ENCODE data around the gene RORB. TPM values are rescaled to one million over a fixed set of nuclear protein-coding genes. Genes with fewer than 3 reads are reported as not detected.
"Not testable (repeated sequence)": the region's sequence is repeated elsewhere in the genome, so short reads cannot be mapped to it uniquely, and the experiment has no call there.

The RORB gene
- total and polyA plus RNA-seq, 4 experiments from 2014 or later: not detected

- POLR2A ChIA-PET (ENCODE audit: partially characterized antibody); H3K4me1 Mint-ChIP-seq; H3K9me3 Mint-ChIP-seq; H3K27ac ChIP-seq (ENCODE audit: low read depth, low read length); DNase-seq; H3K4me3 Mint-ChIP-seq; H3K27me3 ChIP-seq (ENCODE audit: insufficient read depth, low read length); H3K27me3 Mint-ChIP-seq; CTCF ChIA-PET (ENCODE audit: partially characterized antibody); H3K27ac Mint-ChIP-seq; H3K9me3 ChIP-seq (ENCODE audit: control insufficient read depth in 1 of 2, low read length in 2 of 2); intact Hi-C loops (cut with micrococcal nuclease); H3K4me1 ChIP-seq (ENCODE audit: insufficient read depth, low read length); H3K4me3 ChIP-seq (ENCODE audit: low read length in 2 of 2); H3K36me3 ChIP-seq (ENCODE audit: insufficient read depth, low read length); H3K36me3 Mint-ChIP-seq: not testable (repeated sequence)
Measured at GRCh38 chr9:74530458-74530857, 33.3 kb downstream of the RORB start.

DNA sequence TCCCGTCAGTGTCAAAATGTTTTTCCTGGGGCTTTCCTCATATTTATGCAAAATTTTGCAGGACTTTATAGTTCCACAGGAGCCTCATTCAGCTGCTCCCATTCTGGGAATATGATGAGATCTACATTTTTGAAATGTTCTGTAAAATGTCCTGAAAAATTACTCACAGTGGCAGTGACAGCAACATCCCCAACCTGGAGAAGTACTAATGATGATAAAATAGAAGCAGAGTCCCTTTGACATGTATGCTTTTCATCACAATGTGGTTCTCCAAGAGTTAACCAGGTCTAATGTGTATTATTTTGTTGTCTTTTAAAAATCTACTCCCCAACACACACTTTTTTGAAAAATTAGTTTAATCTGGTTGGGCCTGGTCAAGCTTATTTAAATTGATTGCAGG, 36.1 kb downstream of the RORB start:
- H3K27ac ChIP-seq (ENCODE audit: low read depth, low read length): no peak overlapping the region
- Mint-ChIP-seq H3K27ac (no peak overlapping the region), H3K9me3 (peaks cover 0 to 4% (median 0%) of the 10 kb centered on the region in 8 donors), H3K4me3 (no peak overlapping the region), H3K4me1 (no peaks in the 10 kb centered on the region), H3K36me3 (no peaks in the 10 kb centered on the region), H3K27me3 (peaks cover 0 to 6% of the 10 kb centered on the region in 2 donors)
- intact Hi-C loops (cut with micrococcal nuclease): no loop called here
- no peaks in the 10 kb centered on the region for H3K36me3 ChIP-seq (ENCODE audit: insufficient read depth, low read length)
- DNase-seq: no peak
- H3K9me3 ChIP-seq (ENCODE audit: control insufficient read depth in 1 of 2, low read length in 2 of 2): no peaks in the 10 kb centered on the region
- POLR2A ChIA-PET (ENCODE audit: partially characterized antibody): no interaction called here
- H3K4me3 ChIP-seq (ENCODE audit: low read length in 2 of 2): no peak overlapping the region
- H3K4me1 ChIP-seq (ENCODE audit: insufficient read depth, low read length): no peaks in the 10 kb centered on the region
- CTCF ChIA-PET (ENCODE audit: partially characterized antibody): no interaction called here
- no peaks in the 10 kb centered on the region for H3K27me3 ChIP-seq (ENCODE audit: insufficient read depth, low read length)

DNA sequence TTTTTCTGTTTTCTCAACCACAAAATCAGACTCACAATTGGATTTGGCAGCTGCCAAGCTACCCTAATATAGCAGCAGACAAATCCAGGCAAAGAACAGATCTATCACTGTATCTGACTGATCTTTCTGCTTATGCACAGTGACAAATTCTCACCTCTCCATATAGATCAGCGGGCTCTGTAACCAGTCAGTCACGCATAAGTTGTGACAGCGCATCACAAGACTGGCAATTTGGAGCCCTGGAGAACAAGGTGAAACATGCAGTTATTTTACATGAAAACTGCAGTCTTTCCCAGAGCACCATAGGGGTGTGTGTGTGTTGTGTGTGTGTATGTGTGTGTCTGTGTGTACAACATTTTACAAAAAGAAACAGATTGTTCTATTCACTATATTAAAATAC, 37.7 kb downstream of the RORB start:
- H3K36me3 ChIP-seq (ENCODE audit: insufficient read depth, low read length): no peaks in the 10 kb centered on the region
- no peak overlapping the region for H3K27ac Mint-ChIP-seq
- intact Hi-C loops (cut with micrococcal nuclease): no loop called here
- H3K27ac ChIP-seq (ENCODE audit: low read depth, low read length): no peak overlapping the region
- H3K9me3 Mint-ChIP-seq: peaks cover 0 to 4% (median 0%) of the 10 kb centered on the region in 8 donors
- H3K4me1 ChIP-seq (ENCODE audit: insufficient read depth, low read length): no peaks in the 10 kb centered on the region
- peaks cover 0 to 6% of the 10 kb centered on the region in 2 donors for H3K27me3 Mint-ChIP-seq
- no peaks in the 10 kb centered on the region for H3K9me3 ChIP-seq (ENCODE audit: control insufficient read depth in 1 of 2, low read length in 2 of 2)
- no peaks in the 10 kb centered on the region for H3K27me3 ChIP-seq (ENCODE audit: insufficient read depth, low read length)
- no peak overlapping the region for H3K4me3 ChIP-seq (ENCODE audit: low read length in 2 of 2)
- CTCF ChIA-PET (ENCODE audit: partially characterized antibody): no interaction called here
- POLR2A ChIA-PET (ENCODE audit: partially characterized antibody): no interaction called here
- no peak for DNase-seq
- no peaks in the 10 kb centered on the region for H3K4me1 Mint-ChIP-seq
- H3K4me3 Mint-ChIP-seq: no peak overlapping the region
- no peaks in the 10 kb centered on the region for H3K36me3 Mint-ChIP-seq

DNA sequence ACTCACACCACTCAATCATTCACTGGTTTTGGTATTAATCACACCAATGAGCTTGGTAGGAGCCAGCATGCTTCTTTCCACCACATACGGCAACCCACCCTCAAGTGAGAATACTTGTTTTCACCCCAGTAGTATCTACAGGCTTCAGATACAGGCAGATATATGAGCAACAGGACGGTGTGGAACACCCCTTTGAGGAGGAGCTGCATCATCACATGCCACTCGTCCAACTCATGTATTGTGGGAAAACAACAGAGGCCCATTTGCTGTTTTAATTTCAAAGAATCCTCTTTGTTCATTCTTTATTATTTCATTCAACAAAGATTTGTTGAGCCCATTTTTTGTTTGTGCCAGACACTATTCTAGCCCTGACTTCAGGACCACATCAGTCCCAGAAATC, 46.0 kb downstream of the RORB start:
- Histone ChIP-seq H3K27ac (ENCODE audit: low read depth, low read length) (no peak overlapping the region), H3K4me3 (ENCODE audit: low read length in 2 of 2) (no peak overlapping the region), H3K27me3 (ENCODE audit: insufficient read depth, low read length) (no peaks in the 10 kb centered on the region), H3K4me1 (ENCODE audit: insufficient read depth, low read length) (no peaks in the 10 kb centered on the region), H3K36me3 (ENCODE audit: insufficient read depth, low read length) (no peaks in the 10 kb centered on the region), H3K9me3 (ENCODE audit: control insufficient read depth in 1 of 2, low read length in 2 of 2) (no peaks in the 10 kb centered on the region)
- ChIA-PET CTCF (ENCODE audit: partially characterized antibody) (no interaction called here), POLR2A (ENCODE audit: partially characterized antibody) (no interaction called here)
- Mint-ChIP-seq H3K4me1 (no peaks in the 10 kb centered on the region), H3K4me3 (no peak overlapping the region), H3K27ac (no peak overlapping the region), H3K27me3 (peaks cover 0 to 2% of the 10 kb centered on the region in 2 donors), H3K36me3 (no peaks in the 10 kb centered on the region), H3K9me3 (peaks cover 0 to 2% (median 0%) of the 10 kb centered on the region in 8 donors)
- intact Hi-C loops (cut with micrococcal nuclease): no loop called here
- DNase-seq: no peak

GRCh38 chr9:74551266-74551665, 54.1 kb downstream of the RORB start:
- POLR2A ChIA-PET (ENCODE audit: partially characterized antibody): no interaction called here

GRCh38 chr9:74554751-74555419, 57.8 kb downstream of the RORB start:
- Mint-ChIP-seq H3K27me3 (peaks cover 1 to 4% of the 10 kb centered on the region in 2 donors), H3K4me1 (no peaks in the 10 kb centered on the region), H3K9me3 (peaks cover 0 to 3% (median 0%) of the 10 kb centered on the region in 8 donors), H3K27ac (no peak overlapping the region), H3K4me3 (no peak overlapping the region), H3K36me3 (no peaks in the 10 kb centered on the region)
- H3K27ac ChIP-seq (ENCODE audit: low read depth, low read length): no peak overlapping the region
- no peaks in the 10 kb centered on the region for H3K36me3 ChIP-seq (ENCODE audit: insufficient read depth, low read length)
- POLR2A ChIA-PET (ENCODE audit: partially characterized antibody): no interaction called here
- DNase-seq: no peak
- no peaks in the 10 kb centered on the region for H3K4me1 ChIP-seq (ENCODE audit: insufficient read depth, low read length)
- no peak overlapping the region for H3K4me3 ChIP-seq (ENCODE audit: low read length in 2 of 2)
- CTCF ChIA-PET (ENCODE audit: partially characterized antibody): no interaction called here
- no peaks in the 10 kb centered on the region for H3K9me3 ChIP-seq (ENCODE audit: control insufficient read depth in 1 of 2, low read length in 2 of 2)
- H3K27me3 ChIP-seq (ENCODE audit: insufficient read depth, low read length): no peaks in the 10 kb centered on the region
- intact Hi-C loops (cut with micrococcal nuclease): no loop called here

More at GRCh38 chr9:74551266-74551665, 54.1 kb downstream of the RORB start:
- intact Hi-C loops (cut with micrococcal nuclease): no loop called here
- Mint-ChIP-seq H3K27me3 (peaks cover 1 to 2% of the 10 kb centered on the region in 2 donors), H3K36me3 (no peaks in the 10 kb centered on the region), H3K4me1 (no peaks in the 10 kb centered on the region), H3K4me3 (no peak overlapping the region), H3K9me3 (peaks cover 0 to 3% (median 0%) of the 10 kb centered on the region in 8 donors), H3K27ac (no peak overlapping the region)
- no peaks in the 10 kb centered on the region for H3K36me3 ChIP-seq (ENCODE audit: insufficient read depth, low read length)
- no peak for DNase-seq
- H3K9me3 ChIP-seq (ENCODE audit: control insufficient read depth in 1 of 2, low read length in 2 of 2): no peaks in the 10 kb centered on the region
- H3K27me3 ChIP-seq (ENCODE audit: insufficient read depth, low read length): no peaks in the 10 kb centered on the region
- H3K4me1 ChIP-seq (ENCODE audit: insufficient read depth, low read length): no peaks in the 10 kb centered on the region
- no peak overlapping the region for H3K4me3 ChIP-seq (ENCODE audit: low read length in 2 of 2)
- CTCF ChIA-PET (ENCODE audit: partially characterized antibody): no interaction called here
- H3K27ac ChIP-seq (ENCODE audit: low read depth, low read length): no peak overlapping the region

GRCh38 chr9:74555565-74555964, 58.4 kb downstream of the RORB start:
- no peaks in the 10 kb centered on the region for H3K36me3 Mint-ChIP-seq
- POLR2A ChIA-PET (ENCODE audit: partially characterized antibody): no interaction called here
- no peaks in the 10 kb centered on the region for H3K4me1 Mint-ChIP-seq
- H3K4me3 ChIP-seq (ENCODE audit: low read length in 2 of 2): no peak overlapping the region
- H3K4me3 Mint-ChIP-seq: no peak overlapping the region
- peaks cover 0 to 3% (median 0%) of the 10 kb centered on the region in 8 donors for H3K9me3 Mint-ChIP-seq
- no peaks in the 10 kb centered on the region for H3K36me3 ChIP-seq (ENCODE audit: insufficient read depth, low read length)
- peaks cover 1 to 4% of the 10 kb centered on the region in 2 donors for H3K27me3 Mint-ChIP-seq
- no peak for DNase-seq
- no peaks in the 10 kb centered on the region for H3K27me3 ChIP-seq (ENCODE audit: insufficient read depth, low read length)
- CTCF ChIA-PET (ENCODE audit: partially characterized antibody): no interaction called here
- H3K4me1 ChIP-seq (ENCODE audit: insufficient read depth, low read length): no peaks in the 10 kb centered on the region
- no peaks in the 10 kb centered on the region for H3K9me3 ChIP-seq (ENCODE audit: control insufficient read depth in 1 of 2, low read length in 2 of 2)
- H3K27ac ChIP-seq (ENCODE audit: low read depth, low read length): no peak overlapping the region
- no peak overlapping the region for H3K27ac Mint-ChIP-seq
- intact Hi-C loops (cut with micrococcal nuclease): no loop called here

GRCh38 chr9:74556685-74557084, 59.5 kb downstream of the RORB start:
- no peaks in the 10 kb centered on the region for H3K36me3 ChIP-seq (ENCODE audit: insufficient read depth, low read length)
- H3K27me3 Mint-ChIP-seq: peaks cover 1 to 2% of the 10 kb centered on the region in 2 donors
- no peak for DNase-seq
- H3K27me3 ChIP-seq (ENCODE audit: insufficient read depth, low read length): no peaks in the 10 kb centered on the region
- no peak overlapping the region for H3K4me3 ChIP-seq (ENCODE audit: low read length in 2 of 2)
- no peaks in the 10 kb centered on the region for H3K9me3 ChIP-seq (ENCODE audit: control insufficient read depth in 1 of 2, low read length in 2 of 2)
- intact Hi-C loops (cut with micrococcal nuclease): no loop called here
- no peak overlapping the region for H3K27ac Mint-ChIP-seq
- H3K27ac ChIP-seq (ENCODE audit: low read depth, low read length): no peak overlapping the region
- H3K4me1 ChIP-seq (ENCODE audit: insufficient read depth, low read length): no peaks in the 10 kb centered on the region
- no peak overlapping the region for H3K4me3 Mint-ChIP-seq
- no peaks in the 10 kb centered on the region for H3K36me3 Mint-ChIP-seq
- POLR2A ChIA-PET (ENCODE audit: partially characterized antibody): no interaction called here
- peaks cover 0 to 1% (median 0%) of the 10 kb centered on the region in 4 donors for H3K4me1 Mint-ChIP-seq
- CTCF ChIA-PET (ENCODE audit: partially characterized antibody): no interaction called here
- peaks cover 0 to 2% (median 0%) of the 10 kb centered on the region in 8 donors for H3K9me3 Mint-ChIP-seq
